Upper lobe of left lung (tissue), 6 donors: Measurements from ENCODE around the gene PTDSS2. TPM values are rescaled to one million over a fixed set of nuclear protein-coding genes. Genes with fewer than 3 reads are reported as not detected.
A peak's percentile ranks its signal among the peaks of the same experiment; 100 is the strongest.
"Not testable (repeated sequence)": the region's sequence is repeated elsewhere in the genome, so short reads cannot be mapped to it uniquely, and the experiment has no call there.

Source experiments
- ATAC-seq, 2 donors: fragments of 200-7000 bp; cut with Tn5 transposase; one replicate each; pipeline ENCODE4 v1.9.1; 2022; ENCODE audit warnings: mild to moderate bottlenecking in 2 of 2, moderate library complexity in 2 of 2; ENCODE audit not compliant: low FRiP score in 2 of 2
- DNase-seq, 2 donors: peaks; one replicate each; pipeline ENCODE4 v3.0.0-alpha.2; 2019 to 2020
- H3K27ac ChIP-seq, 4 donors: fragments of 200-600 bp; sonication (generic); one replicate each; pipeline ENCODE4 v1.5.1; 2016 to 2019
- H3K27me3 ChIP-seq, 4 donors: fragments of 200-600 bp; sonication (generic); one replicate each; pipeline ENCODE4 v1.5.1; 2017 to 2019
- H3K36me3 ChIP-seq, 4 donors: fragments of 200-600 bp; sonication (generic); one replicate each; pipeline ENCODE4 v1.5.1; 2016 to 2019
- H3K4me1 ChIP-seq, 4 donors: fragments of 200-600 bp; sonication (generic); one replicate each; pipeline ENCODE4 v1.5.1; 2018 to 2019
- H3K4me3 ChIP-seq, 4 donors: fragments of 200-600 bp; sonication (generic); one replicate each; pipeline ENCODE4 v1.5.1; 2017 to 2019; ENCODE audit warnings: mild to moderate bottlenecking in 2 of 4, moderate library complexity in 1 of 4
- H3K9me3 ChIP-seq, 4 donors: fragments of 200-600 bp; sonication (generic); one replicate each; pipeline ENCODE4 v1.5.1; 2018 to 2019
- EP300 ChIP-seq, 4 donors: sonication (generic); formaldehyde crosslinking; IDR thresholded peaks; one replicate each; pipeline ENCODE4 v1.5.1; 2017; ENCODE audit warnings: antibody characterized with exemption in 4 of 4, control low read depth in 2 of 4
- POLR2A ChIP-seq, 4 donors: fragments of 450-650 bp; IDR thresholded peaks; one replicate each; pipeline ENCODE4 v1.5.1; 2016 to 2017; ENCODE audit warnings: antibody characterized with exemption in 4 of 4, mild to moderate bottlenecking in 2 of 4
- POLR2AphosphoS5 ChIP-seq, 2 donors: sonication (generic); formaldehyde crosslinking; IDR thresholded peaks; one replicate each; pipeline ENCODE4 v1.5.1; 2017; ENCODE audit warnings: antibody characterized with exemption in 2 of 2
- WGBS, 2 donors: methylation state at CpG; one replicate each; pipeline ENCODE4 v1.1.5; 2017 to 2018; 5-methylcytosine and 5-hydroxymethylcytosine counted together
- total RNA-seq, 6 donors: library from RNA; depleted of rRNA in 4 of 6; stranded (reverse); fragments of >200 nt in 4 of 6; gene quantifications; one replicate each; pipeline versions ENCODE4 v1.1.0 to v1.2.1, GENCODE V29; 2016 to 2021
- TF ChIP-seq, protein P1 (sequence below), 6 experiments: fragments of 450-650 bp in 4 of 6; fragments of 200-600 bp in 2 of 6; sonication (generic) in 2 of 6; IDR thresholded peaks; one replicate each; pipeline ENCODE4 v1.5.1; 2016 to 2019; ENCODE audit warnings: antibody characterized with exemption in 6 of 6
- donor health status: DM: no; HTN: no; CAD: no; lungs with moderate emphysema.
- donor health status: DM: no; HTN: yes; CAD: no; lungs with severe emphysema.

Gene PTDSS2
- total RNA-seq: 100 to 1,000 TPM in 1 of 6 donors, 10 to 100 TPM in 5; 29.6 to 188 (median 45.1) TPM

DNA sequence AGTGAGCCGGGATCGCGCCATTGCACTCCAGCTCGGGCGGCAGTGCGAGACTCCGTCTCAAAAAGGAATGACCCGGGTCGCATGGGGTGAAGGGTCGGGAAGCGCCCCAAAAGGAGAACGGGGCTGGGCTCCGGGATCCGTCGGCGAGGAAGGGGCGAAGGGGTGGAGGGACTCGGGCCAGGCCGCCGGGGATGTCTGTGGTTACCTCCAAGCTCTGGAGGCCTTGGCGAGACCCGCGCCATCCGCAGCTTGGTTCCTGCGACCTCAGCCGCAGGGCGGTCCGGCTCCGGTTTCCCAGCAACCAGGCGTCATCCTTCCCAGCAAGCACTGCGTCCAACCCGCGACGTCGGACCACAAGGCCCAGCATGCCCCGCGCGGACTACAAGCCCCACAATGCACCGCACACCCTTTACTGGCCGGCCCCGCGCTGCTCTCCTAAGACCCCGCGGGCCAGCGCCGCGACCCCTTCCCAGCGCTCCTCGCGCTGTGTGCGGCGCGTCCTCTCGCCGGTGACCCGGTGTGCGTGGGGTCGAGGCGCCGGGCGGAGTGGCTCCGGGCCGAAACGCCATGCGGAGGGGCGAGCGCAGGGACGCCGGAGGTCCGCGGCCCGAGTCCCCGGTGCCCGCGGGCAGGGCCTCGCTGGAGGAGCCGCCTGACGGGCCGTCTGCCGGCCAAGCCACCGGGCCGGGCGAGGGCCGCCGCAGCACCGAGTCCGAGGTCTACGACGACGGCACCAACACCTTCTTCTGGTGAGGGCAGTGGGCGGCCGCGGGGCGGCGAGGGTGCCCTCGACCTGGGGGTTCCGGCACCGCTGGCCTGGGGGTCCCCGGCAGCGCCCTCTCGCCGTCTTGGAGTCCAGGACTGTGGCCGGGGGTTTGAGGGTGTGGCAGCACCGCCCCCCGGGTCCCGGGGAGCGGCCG is at the start of gene PTDSS2:
PTDSS2 (plus strand) TSS at position 391 of the 920 bp plus-strand sequence; CDS start at position 568, 177 bp downstream.
- ATAC-seq (peak; percentile 93 to 95), DNase-seq (peak; percentile 98 to 99)
- 1 to 2% methylated on average over 27 to 31 of the region's 108 CpGs for WGBS, 2 donors
- TF ChIP-seq EP300 (IDR thresholded peaks at IDR 0.05) (peak in 1 of 4 donors; percentile 74), POLR2AphosphoS5 (IDR thresholded peaks at IDR 0.05) (peak; percentile 94 to 95), POLR2A (IDR thresholded peaks at IDR 0.05) (peak in 3 of 4 donors; percentile 61 to 86 (median 78))
- TF ChIP-seq, protein P1, sequence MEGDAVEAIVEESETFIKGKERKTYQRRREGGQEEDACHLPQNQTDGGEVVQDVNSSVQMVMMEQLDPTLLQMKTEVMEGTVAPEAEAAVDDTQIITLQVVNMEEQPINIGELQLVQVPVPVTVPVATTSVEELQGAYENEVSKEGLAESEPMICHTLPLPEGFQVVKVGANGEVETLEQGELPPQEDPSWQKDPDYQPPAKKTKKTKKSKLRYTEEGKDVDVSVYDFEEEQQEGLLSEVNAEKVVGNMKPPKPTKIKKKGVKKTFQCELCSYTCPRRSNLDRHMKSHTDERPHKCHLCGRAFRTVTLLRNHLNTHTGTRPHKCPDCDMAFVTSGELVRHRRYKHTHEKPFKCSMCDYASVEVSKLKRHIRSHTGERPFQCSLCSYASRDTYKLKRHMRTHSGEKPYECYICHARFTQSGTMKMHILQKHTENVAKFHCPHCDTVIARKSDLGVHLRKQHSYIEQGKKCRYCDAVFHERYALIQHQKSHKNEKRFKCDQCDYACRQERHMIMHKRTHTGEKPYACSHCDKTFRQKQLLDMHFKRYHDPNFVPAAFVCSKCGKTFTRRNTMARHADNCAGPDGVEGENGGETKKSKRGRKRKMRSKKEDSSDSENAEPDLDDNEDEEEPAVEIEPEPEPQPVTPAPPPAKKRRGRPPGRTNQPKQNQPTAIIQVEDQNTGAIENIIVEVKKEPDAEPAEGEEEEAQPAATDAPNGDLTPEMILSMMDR (IDR thresholded peaks at IDR 0.05): peak in 3 of 6 experiments; percentile 8 to 60 (median 24)
- H3K4me3 ChIP-seq: peak within 1 kb of the TSS; percentile 68 to 99 (median 90)
- no peaks in the 10 kb centered on the region for H3K27me3 ChIP-seq
- H3K36me3 ChIP-seq: peaks cover 0 to 23% (median 13%) of the 10 kb centered on the region in 4 donors
- peaks cover 28 to 41% (median 33%) of the 10 kb centered on the region in 4 donors for H3K4me1 ChIP-seq
- H3K9me3 ChIP-seq: no peaks in the 10 kb centered on the region
- H3K27ac ChIP-seq: peak within 1 kb of the TSS; percentile 88 to 96 (median 92)

DNA sequence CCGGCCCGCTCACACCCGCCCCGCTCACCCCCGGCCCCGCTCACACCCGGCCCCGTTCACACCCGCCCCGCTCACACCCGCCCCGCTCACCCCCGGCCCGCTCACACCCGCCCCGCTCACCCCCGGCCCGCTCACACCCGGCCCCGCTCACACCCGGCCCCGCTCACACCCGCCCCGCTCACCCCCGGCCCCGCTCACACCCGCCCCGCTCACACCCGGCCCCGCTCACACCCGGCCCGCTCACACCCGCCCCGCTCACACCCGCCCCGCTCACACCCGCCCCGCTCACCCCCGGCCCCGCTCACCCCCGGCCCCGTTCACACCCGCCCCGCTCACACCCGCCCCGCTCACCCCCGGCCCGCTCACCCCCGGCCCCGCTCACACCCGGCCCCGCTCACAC is 48.9 kb upstream of the PTDSS2 start:
- H3K27ac ChIP-seq, H3K9me3 ChIP-seq, H3K4me3 ChIP-seq, ATAC-seq: not testable (repeated sequence)
- WGBS, 2 donors: no CpG with 5 or more reads among the region's 52 CpGs
- Histone ChIP-seq H3K36me3 (peaks cover 0 to 18% (median 5%) of the 10 kb centered on the region in 4 donors), H3K4me1 (peaks cover 7 to 27% (median 13%) of the 10 kb centered on the region in 4 donors), H3K27me3 (peaks cover 0 to 13% (median 0%) of the 10 kb centered on the region in 4 donors)
- peak in 1 of 2 donors; percentile 31 for DNase-seq

DNA sequence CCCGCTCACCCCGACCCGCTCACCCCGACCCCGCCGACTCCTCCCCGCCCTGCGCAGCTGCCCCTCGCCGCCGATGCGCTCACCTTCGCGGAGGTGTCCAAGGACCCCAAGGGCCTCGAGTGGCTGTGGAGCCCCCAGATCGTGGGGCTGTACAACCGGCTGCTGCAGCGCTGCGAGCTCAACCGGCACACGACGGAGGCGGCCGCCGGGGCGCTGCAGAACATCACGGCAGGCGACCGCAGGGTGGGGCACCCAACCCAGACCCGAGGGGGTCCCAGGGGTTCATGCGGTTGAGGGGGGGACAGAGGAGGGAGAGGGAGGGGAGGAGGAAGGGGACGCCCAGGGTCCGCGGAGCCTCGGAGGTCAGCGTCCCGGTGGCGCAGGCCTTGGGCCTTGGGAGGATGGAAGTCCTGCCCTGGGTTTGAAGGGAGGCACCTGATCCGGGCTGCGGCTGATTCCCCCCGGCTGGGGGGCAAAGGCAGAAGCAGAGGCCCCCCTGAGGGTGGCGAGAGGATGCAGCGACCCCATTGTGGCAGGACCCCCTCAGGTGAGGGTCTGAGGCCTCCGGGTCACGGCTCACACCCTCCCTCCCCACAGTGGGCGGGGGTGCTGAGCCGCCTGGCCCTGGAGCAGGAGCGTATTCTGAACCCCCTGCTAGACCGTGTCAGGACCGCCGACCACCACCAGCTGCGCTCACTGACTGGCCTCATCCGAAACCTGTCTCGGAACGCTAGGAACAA is 46.9 kb upstream of the PTDSS2 start:
- H3K36me3 ChIP-seq: peaks cover 0 to 18% (median 5%) of the 10 kb centered on the region in 4 donors
- no peak overlapping the region for H3K4me3 ChIP-seq
- no peaks in the 10 kb centered on the region for H3K9me3 ChIP-seq
- TF ChIP-seq EP300 (IDR thresholded peaks at IDR 0.05): no peak
- no peak for TF ChIP-seq POLR2AphosphoS5 (IDR thresholded peaks at IDR 0.05)
- TF ChIP-seq, protein P1 (IDR thresholded peaks at IDR 0.05): no peak
- no peak for TF ChIP-seq POLR2A (IDR thresholded peaks at IDR 0.05)
- WGBS, 2 donors: 79 to 83% methylated on average over 12 to 43 of the region's 55 CpGs
- H3K27ac ChIP-seq: no peak overlapping the region
- peaks cover 14 to 30% (median 15%) of the 10 kb centered on the region in 4 donors for H3K4me1 ChIP-seq
- peaks cover 0 to 13% (median 0%) of the 10 kb centered on the region in 4 donors for H3K27me3 ChIP-seq
- ATAC-seq: no peak
- peak in 1 of 2 donors; percentile 82 for DNase-seq

DNA sequence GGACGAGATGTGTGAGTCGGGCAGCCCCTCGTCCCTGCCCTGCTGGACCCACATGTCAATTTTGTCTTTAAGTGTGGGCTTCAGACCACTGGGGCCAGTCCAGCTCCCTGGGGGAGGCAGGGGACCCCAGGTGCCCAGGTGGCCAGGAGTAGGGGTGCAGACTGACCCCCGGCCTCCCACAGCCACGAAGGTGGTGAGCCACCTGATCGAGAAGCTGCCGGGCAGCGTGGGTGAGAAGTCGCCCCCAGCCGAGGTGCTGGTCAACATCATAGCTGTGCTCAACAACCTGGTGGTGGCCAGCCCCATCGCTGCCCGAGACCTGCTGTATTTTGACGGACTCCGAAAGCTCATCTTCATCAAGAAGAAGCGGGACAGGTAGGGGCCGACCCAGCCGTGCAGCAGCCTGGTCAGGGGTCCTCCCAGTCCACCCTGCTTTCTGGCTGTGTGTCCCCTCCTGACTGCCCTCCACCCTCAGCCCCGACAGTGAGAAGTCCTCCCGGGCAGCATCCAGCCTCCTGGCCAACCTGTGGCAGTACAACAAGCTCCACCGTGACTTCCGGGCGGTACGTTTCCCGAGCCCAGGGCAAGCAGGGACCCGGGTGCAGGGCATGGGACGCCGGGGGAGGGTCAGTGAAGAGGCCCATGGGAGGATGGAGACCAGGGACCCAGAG is 46.2 kb upstream of the PTDSS2 start:
- ATAC-seq: no peak
- Histone ChIP-seq H3K9me3 (no peaks in the 10 kb centered on the region), H3K27me3 (peaks cover 0 to 13% (median 0%) of the 10 kb centered on the region in 4 donors), H3K36me3 (peaks cover 0 to 18% (median 5%) of the 10 kb centered on the region in 4 donors), H3K4me3 (no peak overlapping the region), H3K27ac (no peak overlapping the region), H3K4me1 (peaks cover 14 to 30% (median 15%) of the 10 kb centered on the region in 4 donors)
- no peak for TF ChIP-seq POLR2AphosphoS5 (IDR thresholded peaks at IDR 0.05)
- TF ChIP-seq, protein P1 (IDR thresholded peaks at IDR 0.05): no peak
- TF ChIP-seq POLR2A (IDR thresholded peaks at IDR 0.05): no peak
- DNase-seq: peak in 1 of 2 donors; percentile 82
- 88 to 93% methylated on average over 10 to 27 of the region's 27 CpGs for WGBS, 2 donors
